ENCODE measurements around the gene TAL1. TPM values are rescaled to one million over a fixed set of nuclear protein-coding genes. Genes with fewer than 3 reads are reported as not detected.

The TAL1 gene
- total and polyA plus RNA-seq, 2 donors (not counting 1 experiment from before 2014, with no cell fraction given): 0.01 TPM; not detected in 1

- H3K36me3 ChIP-seq (ENCODE audit: control insufficient read depth, insufficient read depth, low read length): no peaks in the 10 kb centered on the region
- no peaks in the 10 kb centered on the region for H3K27me3 ChIP-seq (ENCODE audit: control insufficient read depth, insufficient read depth, low read length)
- no peak overlapping the region for H3K9ac ChIP-seq (ENCODE audit: insufficient read depth, low read length)
- no peaks in the 10 kb centered on the region for H4K20me1 ChIP-seq (ENCODE audit: control insufficient read depth, extremely low read depth, insufficient read depth, low read length)
- no peak overlapping the region for H3K4me3 ChIP-seq (replicated peaks in 1 of 4; ENCODE audit: control extremely low read depth in 1 of 4, insufficient read depth in 1 of 4, low read depth in 3 of 4, low read length in 4 of 4)
- H3K79me2 ChIP-seq (ENCODE audit: control insufficient read depth, insufficient read depth, low read length): no peaks in the 10 kb centered on the region
- H3K4me1 ChIP-seq (ENCODE audit: control insufficient read depth, extremely low read depth, insufficient read depth, low read length): no peaks in the 10 kb centered on the region
- TF ChIP-seq EZH2 (IDR thresholded peaks at IDR 0.05; ENCODE audit: low read length, missing control alignments): no peak
- TF ChIP-seq, protein P1, sequence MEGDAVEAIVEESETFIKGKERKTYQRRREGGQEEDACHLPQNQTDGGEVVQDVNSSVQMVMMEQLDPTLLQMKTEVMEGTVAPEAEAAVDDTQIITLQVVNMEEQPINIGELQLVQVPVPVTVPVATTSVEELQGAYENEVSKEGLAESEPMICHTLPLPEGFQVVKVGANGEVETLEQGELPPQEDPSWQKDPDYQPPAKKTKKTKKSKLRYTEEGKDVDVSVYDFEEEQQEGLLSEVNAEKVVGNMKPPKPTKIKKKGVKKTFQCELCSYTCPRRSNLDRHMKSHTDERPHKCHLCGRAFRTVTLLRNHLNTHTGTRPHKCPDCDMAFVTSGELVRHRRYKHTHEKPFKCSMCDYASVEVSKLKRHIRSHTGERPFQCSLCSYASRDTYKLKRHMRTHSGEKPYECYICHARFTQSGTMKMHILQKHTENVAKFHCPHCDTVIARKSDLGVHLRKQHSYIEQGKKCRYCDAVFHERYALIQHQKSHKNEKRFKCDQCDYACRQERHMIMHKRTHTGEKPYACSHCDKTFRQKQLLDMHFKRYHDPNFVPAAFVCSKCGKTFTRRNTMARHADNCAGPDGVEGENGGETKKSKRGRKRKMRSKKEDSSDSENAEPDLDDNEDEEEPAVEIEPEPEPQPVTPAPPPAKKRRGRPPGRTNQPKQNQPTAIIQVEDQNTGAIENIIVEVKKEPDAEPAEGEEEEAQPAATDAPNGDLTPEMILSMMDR (conservative IDR thresholded peaks at IDR 0.05 in 1 of 2, IDR thresholded peaks at IDR 0.05 in 1 of 2; ENCODE audit: low read depth in 1 of 2, low read length in 2 of 2): no peak
- no peak overlapping the region for H2AFZ ChIP-seq (ENCODE audit: low read length)
- H3K9me3 ChIP-seq (ENCODE audit: control insufficient read depth, insufficient read depth, low read depth, low read length): no peaks in the 10 kb centered on the region
- no peak for DNase-seq (ENCODE audit: low read depth in 2 of 2)
- no peak overlapping the region for H3K27ac ChIP-seq (ENCODE audit: insufficient read depth, low read length)
- no peak overlapping the region for H3K4me2 ChIP-seq (ENCODE audit: extremely low read depth, insufficient read depth, low read length)
Measured at GRCh38 chr1:47252795-47253194, 20.8 kb upstream of the TAL1 start.

DNA sequence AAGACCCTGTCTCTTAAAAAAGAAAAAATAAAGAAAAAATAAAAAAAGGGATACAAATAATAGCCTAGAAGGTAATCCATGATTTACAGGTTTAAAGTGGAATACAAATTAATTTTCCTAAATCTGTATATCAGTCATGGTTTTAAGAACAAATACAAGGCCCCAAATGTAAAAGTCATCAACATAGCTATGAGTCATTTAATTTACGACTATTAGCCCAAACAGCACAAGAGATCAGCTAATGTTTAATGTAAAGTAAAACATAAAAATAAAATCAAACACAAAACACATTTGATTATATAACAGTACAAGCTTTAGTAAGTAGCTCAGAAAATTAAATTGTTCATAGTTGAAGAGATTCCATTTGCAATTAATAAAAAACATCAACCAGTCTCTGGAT is 20.3 kb upstream of the TAL1 start:
- H3K4me3 ChIP-seq (replicated peaks in 1 of 4; ENCODE audit: control extremely low read depth in 1 of 4, insufficient read depth in 1 of 4, low read depth in 3 of 4, low read length in 4 of 4): no peak overlapping the region
- H3K27ac ChIP-seq (ENCODE audit: insufficient read depth, low read length): no peak overlapping the region
- no peaks in the 10 kb centered on the region for H3K27me3 ChIP-seq (ENCODE audit: control insufficient read depth, insufficient read depth, low read length)
- no peaks in the 10 kb centered on the region for H3K36me3 ChIP-seq (ENCODE audit: control insufficient read depth, insufficient read depth, low read length)
- H4K20me1 ChIP-seq (ENCODE audit: control insufficient read depth, extremely low read depth, insufficient read depth, low read length): no peaks in the 10 kb centered on the region
- no peak for TF ChIP-seq EZH2 (IDR thresholded peaks at IDR 0.05; ENCODE audit: low read length, missing control alignments)
- TF ChIP-seq, protein P1 (conservative IDR thresholded peaks at IDR 0.05 in 1 of 2, IDR thresholded peaks at IDR 0.05 in 1 of 2; ENCODE audit: low read depth in 1 of 2, low read length in 2 of 2): no peak
- H3K4me1 ChIP-seq (ENCODE audit: control insufficient read depth, extremely low read depth, insufficient read depth, low read length): no peaks in the 10 kb centered on the region
- H3K9ac ChIP-seq (ENCODE audit: insufficient read depth, low read length): no peak overlapping the region
- DNase-seq (ENCODE audit: low read depth in 2 of 2): no peak
- no peaks in the 10 kb centered on the region for H3K79me2 ChIP-seq (ENCODE audit: control insufficient read depth, insufficient read depth, low read length)
- no peak overlapping the region for H3K4me2 ChIP-seq (ENCODE audit: extremely low read depth, insufficient read depth, low read length)
- H2AFZ ChIP-seq (ENCODE audit: low read length): no peak overlapping the region
- H3K9me3 ChIP-seq (ENCODE audit: control insufficient read depth, insufficient read depth, low read depth, low read length): no peaks in the 10 kb centered on the region

DNA sequence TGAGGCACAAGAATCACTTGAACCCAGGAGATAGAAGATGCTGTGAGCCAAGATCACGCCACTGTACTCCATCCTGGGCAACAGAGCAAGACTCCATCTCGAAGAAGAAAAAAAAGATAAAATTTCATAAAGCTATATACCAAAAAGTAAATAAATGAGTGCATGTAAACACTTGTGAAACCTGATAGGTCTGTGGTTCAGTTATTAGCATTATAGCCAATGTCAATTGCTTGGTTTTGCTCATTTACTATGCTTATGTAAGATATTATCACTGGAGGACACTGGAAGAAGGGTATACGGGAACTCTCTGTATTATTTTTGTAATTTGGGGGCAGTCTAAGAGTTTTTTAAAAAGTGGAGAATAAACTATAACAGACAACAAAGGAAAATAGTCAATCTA is 17.7 kb upstream of the TAL1 start:
- no peak for DNase-seq (ENCODE audit: low read depth in 2 of 2)
- Histone ChIP-seq H3K9ac (ENCODE audit: insufficient read depth, low read length) (no peak overlapping the region), H3K79me2 (ENCODE audit: control insufficient read depth, insufficient read depth, low read length) (no peaks in the 10 kb centered on the region), H3K27me3 (ENCODE audit: control insufficient read depth, insufficient read depth, low read length) (no peaks in the 10 kb centered on the region), H3K4me1 (ENCODE audit: control insufficient read depth, extremely low read depth, insufficient read depth, low read length) (no peaks in the 10 kb centered on the region), H3K4me3 (replicated peaks in 1 of 4; ENCODE audit: control extremely low read depth in 1 of 4, insufficient read depth in 1 of 4, low read depth in 3 of 4, low read length in 4 of 4) (no peak overlapping the region), H4K20me1 (ENCODE audit: control insufficient read depth, extremely low read depth, insufficient read depth, low read length) (no peaks in the 10 kb centered on the region), H2AFZ (ENCODE audit: low read length) (no peak overlapping the region), H3K27ac (ENCODE audit: insufficient read depth, low read length) (no peak overlapping the region), H3K4me2 (ENCODE audit: extremely low read depth, insufficient read depth, low read length) (no peak overlapping the region), H3K9me3 (ENCODE audit: control insufficient read depth, insufficient read depth, low read depth, low read length) (no peaks in the 10 kb centered on the region), H3K36me3 (ENCODE audit: control insufficient read depth, insufficient read depth, low read length) (no peaks in the 10 kb centered on the region)
- TF ChIP-seq, protein P1 (conservative IDR thresholded peaks at IDR 0.05 in 1 of 2, IDR thresholded peaks at IDR 0.05 in 1 of 2; ENCODE audit: low read depth in 1 of 2, low read length in 2 of 2): no peak
- no peak for TF ChIP-seq EZH2 (IDR thresholded peaks at IDR 0.05; ENCODE audit: low read length, missing control alignments)

All from fibroblast of lung (primary cell).